Fibroblast of skin of left quadriceps (primary cell): ENCODE results near the gene PIGQ.

Experiments used
- DNase-seq, 2 experiments: peaks; one replicate each; pipeline ENCODE4 v3.0.0-alpha.2; 2013; ENCODE audit warnings: low read depth in 2 of 2

The PIGQ gene

GRCh38 chr16:628321-629061 is 58.7 kb downstream of the PIGQ start:
- no peak for DNase-seq

- no peak for DNase-seq
Measured at GRCh38 chr16:629185-629832, 59.5 kb downstream of the PIGQ start.

DNA sequence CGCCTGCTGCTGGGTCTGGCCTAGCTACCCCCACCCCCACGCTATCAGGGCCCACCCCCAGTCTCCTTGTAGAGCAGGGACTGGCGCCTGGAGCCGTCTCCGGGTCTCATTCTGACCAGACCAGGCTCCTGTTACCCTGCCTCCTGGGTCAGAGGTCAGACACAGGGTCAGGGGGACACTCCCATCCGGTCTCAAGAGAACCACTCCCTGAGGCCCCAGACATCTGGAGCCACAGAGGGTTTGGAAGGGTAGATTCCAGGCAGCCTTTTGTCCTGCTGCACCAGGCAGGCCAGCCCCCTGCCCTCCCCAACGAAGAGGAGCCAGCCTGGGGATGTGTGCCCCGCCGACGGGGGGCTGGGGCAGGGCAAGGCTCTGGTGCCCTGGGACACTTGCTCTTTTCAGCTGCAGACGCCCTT is 60.1 kb downstream of the PIGQ start:
- no peak for DNase-seq

- no peak for DNase-seq
Measured at GRCh38 chr16:630249-630814, 60.6 kb downstream of the PIGQ start.

GRCh38 chr16:630815-631405 is 61.1 kb downstream of the PIGQ start, which contains the start of gene WFIKKN1:
WFIKKN1 (plus strand) TSS chr16:630985; CDS start chr16:631254, 269 bp downstream.
- DNase-seq, result no peak

DNA sequence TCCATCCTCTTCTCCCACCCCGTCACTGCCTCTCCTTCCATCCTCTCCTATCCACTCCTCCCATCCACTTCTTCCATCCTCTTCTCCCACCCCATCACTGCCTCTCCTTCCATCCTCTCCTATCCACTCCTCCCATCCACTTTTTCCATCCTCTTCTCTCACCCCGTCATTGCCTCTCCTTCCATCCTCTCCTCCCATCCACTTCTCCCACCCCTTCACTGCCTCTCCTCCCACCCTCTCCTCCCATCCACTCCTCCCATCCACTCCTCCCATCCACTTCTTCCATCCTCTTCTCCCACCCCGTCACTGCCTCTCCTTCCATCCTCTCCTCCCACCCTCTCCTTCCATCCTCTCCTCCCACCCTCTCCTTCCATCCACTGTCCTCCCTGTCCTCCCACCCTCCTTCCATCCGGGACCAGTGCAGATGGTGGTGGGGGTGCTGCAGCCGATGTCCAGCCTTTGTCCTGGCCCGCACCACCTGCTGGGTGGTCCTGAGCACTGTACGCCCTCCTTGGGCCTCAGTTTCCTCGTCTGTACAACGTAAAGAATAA is 62.1 kb downstream of the PIGQ start:
- no peak for DNase-seq

GRCh38 chr16:632486-633335 is 62.9 kb downstream of the PIGQ start:
- no peak for DNase-seq

DNA sequence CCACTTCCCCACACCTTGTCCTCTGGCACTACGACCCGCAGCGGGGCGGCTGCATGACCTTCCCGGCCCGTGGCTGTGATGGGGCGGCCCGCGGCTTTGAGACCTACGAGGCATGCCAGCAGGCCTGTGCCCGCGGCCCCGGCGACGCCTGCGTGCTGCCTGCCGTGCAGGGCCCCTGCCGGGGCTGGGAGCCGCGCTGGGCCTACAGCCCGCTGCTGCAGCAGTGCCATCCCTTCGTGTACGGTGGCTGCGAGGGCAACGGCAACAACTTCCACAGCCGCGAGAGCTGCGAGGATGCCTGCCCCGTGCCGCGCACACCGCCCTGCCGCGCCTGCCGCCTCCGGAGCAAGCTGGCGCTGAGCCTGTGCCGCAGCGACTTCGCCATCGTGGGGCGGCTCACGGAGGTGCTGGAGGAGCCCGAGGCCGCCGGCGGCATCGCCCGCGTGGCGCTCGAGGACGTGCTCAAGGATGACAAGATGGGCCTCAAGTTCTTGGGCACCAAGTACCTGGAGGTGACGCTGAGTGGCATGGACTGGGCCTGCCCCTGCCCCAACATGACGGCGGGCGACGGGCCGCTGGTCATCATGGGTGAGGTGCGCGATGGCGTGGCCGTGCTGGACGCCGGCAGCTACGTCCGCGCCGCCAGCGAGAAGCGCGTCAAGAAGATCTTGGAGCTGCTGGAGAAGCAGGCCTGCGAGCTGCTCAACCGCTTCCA is 63.7 kb downstream of the PIGQ start:
- no peak for DNase-seq
